SK-N-SH treated with all-trans-retinoic acid at 6 μM for 48 hours (cell line): ENCODE measurements around the gene C1QL1.

Experiments
- GLIS3 ChIP-seq: fragments of 250-450 bp; sonication (Bioruptor Pico); IDR thresholded peaks from 2 replicates; pipeline ENCODE4 v1.5.0; 2020; ENCODE audit warnings: mild to moderate bottlenecking, moderate library complexity
- TOX ChIP-seq: fragments of 250-450 bp; sonication (Bioruptor Pico); IDR thresholded peaks from 2 replicates; pipeline ENCODE4 v1.8.0; 2021; ENCODE audit warnings: mild to moderate bottlenecking, moderate library complexity, borderline replicate concordance
- ZC3H10 ChIP-seq: fragments of 250-450 bp; sonication (Bioruptor Pico); IDR thresholded peaks from 2 replicates; pipeline ENCODE4 v1.5.1; 2021; ENCODE audit warnings: mild to moderate bottlenecking, moderate library complexity
- ZFP3 ChIP-seq: fragments of 250-450 bp; sonication (Bioruptor Pico); IDR thresholded peaks from 2 replicates; pipeline ENCODE4 v1.5.0; 2020; ENCODE audit warnings: mild to moderate bottlenecking, moderate library complexity
- ZNF565 ChIP-seq: fragments of 450-650 bp; formaldehyde crosslinking; conservative IDR thresholded peaks from 2 replicates; pipeline ENCODE4 v1.5.0; 2020; ENCODE audit warnings: low read depth, mild to moderate bottlenecking, moderate library complexity

DNA sequence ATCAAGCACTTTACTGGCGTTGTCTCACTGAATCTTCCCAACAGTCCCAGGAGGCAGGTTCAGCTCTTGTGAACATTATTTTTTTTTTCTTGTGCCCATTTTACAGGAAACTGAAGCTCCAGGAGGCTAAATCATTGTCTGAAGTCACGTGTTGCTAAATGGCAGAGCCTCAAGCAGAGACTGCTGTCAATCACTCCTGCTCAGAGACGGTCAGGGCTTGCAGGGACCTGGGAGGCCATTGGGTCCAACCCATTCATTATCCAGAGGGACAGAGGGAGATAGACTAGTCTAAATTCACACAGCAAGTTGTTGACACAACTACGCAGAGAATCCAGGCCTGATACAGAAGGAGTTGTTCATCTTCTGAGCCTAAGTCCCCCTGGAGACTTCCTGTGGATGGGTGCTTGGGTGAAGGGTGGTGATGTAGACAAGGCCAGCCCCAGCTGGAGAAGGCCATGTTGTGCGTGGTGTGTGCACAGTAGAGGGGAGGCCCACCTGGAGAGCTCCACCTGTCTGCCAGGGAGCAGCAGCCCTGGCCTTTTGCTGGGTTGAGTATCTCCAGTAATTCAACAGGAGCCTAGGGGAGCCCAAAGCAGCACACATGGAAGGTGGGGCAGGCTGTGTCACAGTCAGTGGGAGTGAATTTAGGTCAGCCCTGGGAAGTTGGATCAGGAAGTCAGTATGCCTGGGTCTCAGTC lies 24.3 kb upstream of the C1QL1 start:
- no peak for TF ChIP-seq TOX (CRISPR knock-in tag)
- no peak for TF ChIP-seq GLIS3 (CRISPR knock-in tag)
- no peak for TF ChIP-seq ZC3H10
- no peak for TF ChIP-seq ZNF565 (CRISPR knock-in tag)
- no peak for TF ChIP-seq ZFP3 (CRISPR knock-in tag)
